Lower lobe of right lung (tissue), 2 donors: Measurements from ENCODE around the gene CTNNA2. TPM values are rescaled to one million over a fixed set of nuclear protein-coding genes. Genes with fewer than 3 reads are reported as not detected.

ENCODE experiments used
- ATAC-seq, 2 donors: fragments of 200-7000 bp; cut with Tn5 transposase; one replicate each; pipeline ENCODE4 v1.9.1; 2020 to 2022; ENCODE audit warnings: mild to moderate bottlenecking in 2 of 2, moderate library complexity in 2 of 2
- DNase-seq: peaks from one replicate; pipeline ENCODE4 v3.0.0-alpha.2; 2020
- H3K27ac ChIP-seq: fragments of 200-600 bp; one replicate; pipeline ENCODE4 v1.8.0; 2022
- H3K27me3 ChIP-seq: fragments of 200-600 bp; one replicate; pipeline ENCODE4 v1.8.0; 2022; ENCODE audit warnings: low read depth
- H3K36me3 ChIP-seq: fragments of 200-600 bp; one replicate; pipeline ENCODE4 v1.8.0; 2022; ENCODE audit warnings: mild to moderate bottlenecking
- H3K4me1 ChIP-seq: fragments of 200-600 bp; one replicate; pipeline ENCODE4 v1.8.0; 2022
- H3K4me3 ChIP-seq: fragments of 200-600 bp; one replicate; pipeline ENCODE4 v1.8.0; 2022; ENCODE audit warnings: mild to moderate bottlenecking
- H3K9me3 ChIP-seq: fragments of 200-600 bp; one replicate; pipeline ENCODE4 v1.8.0; 2022
- intact Hi-C: fragments of 100-400 bp; cut with DNase I; formaldehyde crosslinking; loops from one replicate; pipeline ENCODE4 v1.11.0; 2022
- total RNA-seq: library from RNA; stranded (reverse); fragmentation: NEBNext Ultra II Directional; extraction: Animal tissue kit (Norgen Biotek cat#: 25700); gene quantifications from one replicate; pipeline ENCODE4 v1.2.1, GENCODE V29; 2021
- TF ChIP-seq, protein P1 (sequence below): fragments of 200-600 bp; IDR thresholded peaks from one replicate; pipeline ENCODE4 v1.8.0; 2022; ENCODE audit warnings: antibody characterized with exemption, mild to moderate bottlenecking
- donor health status: DM: no; HTN: yes; CAD: no; lungs with severe emphysema.

Gene CTNNA2
- total RNA-seq, 1 donor from 2014 or later = not detected

DNA sequence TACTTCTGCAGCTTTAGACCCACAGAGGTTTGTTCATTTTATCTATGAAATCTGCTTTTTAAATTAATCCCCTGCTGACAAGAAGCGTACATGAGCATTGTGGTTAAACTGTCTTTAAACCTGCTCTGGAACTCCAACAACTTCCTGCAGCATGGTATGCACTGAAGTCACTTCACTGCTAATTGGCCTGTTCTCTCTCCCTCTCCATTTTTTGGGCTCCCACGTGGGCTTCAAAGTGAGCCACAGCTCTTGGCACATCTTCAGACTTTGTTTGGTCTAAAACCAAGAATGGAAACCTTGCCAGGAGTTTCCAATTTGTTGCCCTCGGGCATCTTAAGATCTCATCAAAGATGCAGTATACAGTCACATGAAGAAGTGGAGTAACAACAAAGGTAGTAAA is 480.3 kb downstream of the CTNNA2 start:
- Histone ChIP-seq H3K27me3 (no peaks in the 10 kb centered on the region), H3K9me3 (no peaks in the 10 kb centered on the region), H3K4me3 (no peak overlapping the region), H3K27ac (no peak overlapping the region), H3K36me3 (no peaks in the 10 kb centered on the region), H3K4me1 (no peaks in the 10 kb centered on the region)
- DNase-seq (no peak), ATAC-seq (no peak)
- TF ChIP-seq, protein P1, sequence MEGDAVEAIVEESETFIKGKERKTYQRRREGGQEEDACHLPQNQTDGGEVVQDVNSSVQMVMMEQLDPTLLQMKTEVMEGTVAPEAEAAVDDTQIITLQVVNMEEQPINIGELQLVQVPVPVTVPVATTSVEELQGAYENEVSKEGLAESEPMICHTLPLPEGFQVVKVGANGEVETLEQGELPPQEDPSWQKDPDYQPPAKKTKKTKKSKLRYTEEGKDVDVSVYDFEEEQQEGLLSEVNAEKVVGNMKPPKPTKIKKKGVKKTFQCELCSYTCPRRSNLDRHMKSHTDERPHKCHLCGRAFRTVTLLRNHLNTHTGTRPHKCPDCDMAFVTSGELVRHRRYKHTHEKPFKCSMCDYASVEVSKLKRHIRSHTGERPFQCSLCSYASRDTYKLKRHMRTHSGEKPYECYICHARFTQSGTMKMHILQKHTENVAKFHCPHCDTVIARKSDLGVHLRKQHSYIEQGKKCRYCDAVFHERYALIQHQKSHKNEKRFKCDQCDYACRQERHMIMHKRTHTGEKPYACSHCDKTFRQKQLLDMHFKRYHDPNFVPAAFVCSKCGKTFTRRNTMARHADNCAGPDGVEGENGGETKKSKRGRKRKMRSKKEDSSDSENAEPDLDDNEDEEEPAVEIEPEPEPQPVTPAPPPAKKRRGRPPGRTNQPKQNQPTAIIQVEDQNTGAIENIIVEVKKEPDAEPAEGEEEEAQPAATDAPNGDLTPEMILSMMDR = no peak
- intact Hi-C loops = no loop called here

DNA sequence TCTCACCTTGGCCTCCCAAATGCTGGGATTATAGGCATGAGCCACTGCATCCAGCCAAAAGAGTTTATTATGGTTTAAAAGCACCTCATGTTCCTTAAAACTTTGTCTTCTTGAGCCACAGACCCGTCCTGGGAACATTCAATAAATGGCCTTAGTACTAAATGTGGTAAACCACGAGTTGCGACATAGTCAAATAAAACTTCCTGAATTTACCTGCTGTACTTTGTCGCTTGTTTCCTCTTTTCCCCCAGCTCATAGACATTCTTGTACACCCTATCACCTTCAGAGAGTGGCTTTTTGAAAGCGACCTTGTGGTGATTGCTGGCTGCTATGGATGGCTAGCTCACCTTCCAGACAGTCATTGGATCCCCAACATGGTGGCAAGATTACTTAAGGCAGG is 481.3 kb downstream of the CTNNA2 start:
- ATAC-seq (peak; percentile 39 to 54), DNase-seq (no peak)
- H3K4me1 ChIP-seq = no peaks in the 10 kb centered on the region
- intact Hi-C loops = no loop called here
- TF ChIP-seq, protein P1 = no peak
- H3K27me3 ChIP-seq = no peaks in the 10 kb centered on the region
- H3K4me3 ChIP-seq = no peak overlapping the region
- no peak overlapping the region for H3K27ac ChIP-seq
- H3K36me3 ChIP-seq = no peaks in the 10 kb centered on the region
- no peaks in the 10 kb centered on the region for H3K9me3 ChIP-seq

DNA sequence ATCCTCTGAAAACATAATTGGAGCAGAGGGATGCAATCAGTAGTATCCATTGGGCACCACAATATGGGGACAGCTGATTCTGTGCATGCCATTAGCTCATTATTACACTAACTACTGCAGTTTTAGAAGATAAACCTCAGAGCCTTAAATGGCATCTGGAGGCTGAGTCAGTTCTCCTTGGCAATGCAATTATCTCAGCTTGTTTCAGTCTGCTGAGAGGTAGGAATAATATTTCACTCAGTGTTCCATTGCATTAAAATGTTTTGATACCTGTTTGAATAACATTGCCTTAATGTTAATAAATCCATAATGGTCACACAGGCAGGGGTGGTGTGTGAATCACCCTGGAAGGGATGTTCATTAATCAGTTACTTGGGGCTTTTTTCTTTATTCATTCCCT is 482.1 kb downstream of the CTNNA2 start:
- DNase-seq (no peak), ATAC-seq (no peak)
- Histone ChIP-seq H3K4me1 (no peaks in the 10 kb centered on the region), H3K36me3 (no peaks in the 10 kb centered on the region), H3K9me3 (no peaks in the 10 kb centered on the region), H3K27me3 (no peaks in the 10 kb centered on the region), H3K4me3 (no peak overlapping the region), H3K27ac (no peak overlapping the region)
- TF ChIP-seq, protein P1 = no peak
- intact Hi-C loops = no loop called here

DNA sequence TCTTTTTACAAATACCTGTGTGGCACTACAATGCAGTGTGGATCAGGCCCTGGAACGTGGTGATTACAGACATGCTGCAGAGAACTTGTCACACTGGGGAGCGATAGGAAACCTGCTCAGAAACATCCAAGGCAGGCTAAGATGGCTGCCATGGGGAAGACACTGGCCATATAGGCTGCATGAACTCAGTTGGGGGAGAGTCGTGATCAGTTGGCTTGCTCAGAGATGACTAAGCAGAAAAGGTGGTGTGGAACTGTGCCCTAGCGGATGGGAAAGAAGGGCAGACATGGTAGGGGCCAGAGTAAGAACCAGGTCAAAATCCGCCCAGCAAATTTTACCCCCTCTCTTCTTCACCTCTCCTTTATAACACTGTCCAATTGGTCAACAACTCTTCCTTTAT is 483.9 kb downstream of the CTNNA2 start:
- no peaks in the 10 kb centered on the region for H3K27me3 ChIP-seq
- TF ChIP-seq, protein P1 = no peak
- no peak for ATAC-seq
- no peak for DNase-seq
- H3K9me3 ChIP-seq = no peaks in the 10 kb centered on the region
- no peaks in the 10 kb centered on the region for H3K36me3 ChIP-seq
- no peak overlapping the region for H3K27ac ChIP-seq
- H3K4me3 ChIP-seq = no peak overlapping the region
- no peaks in the 10 kb centered on the region for H3K4me1 ChIP-seq
- intact Hi-C loops = no loop called here

DNA sequence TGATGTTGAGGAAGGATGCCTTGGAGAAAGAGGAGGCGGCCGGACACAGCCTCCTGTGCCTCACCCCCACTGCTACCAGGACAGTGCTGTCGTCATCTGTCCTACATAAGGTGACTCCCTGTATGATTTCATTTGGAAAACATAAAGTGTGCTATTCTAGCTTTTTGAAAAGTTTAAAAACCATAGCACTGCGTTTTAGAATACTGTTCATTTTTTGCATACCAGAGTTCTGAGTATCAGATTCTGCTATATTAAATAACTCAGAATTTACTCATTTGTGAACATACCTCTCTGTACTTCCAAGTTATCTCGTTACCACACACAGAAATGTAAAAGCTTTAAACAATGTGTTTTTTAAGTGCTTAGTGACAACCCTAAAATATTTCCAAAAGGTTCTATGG is 488.9 kb downstream of the CTNNA2 start:
- Histone ChIP-seq H3K36me3 (no peaks in the 10 kb centered on the region), H3K9me3 (no peaks in the 10 kb centered on the region), H3K4me1 (no peaks in the 10 kb centered on the region), H3K27ac (no peak overlapping the region), H3K27me3 (no peaks in the 10 kb centered on the region), H3K4me3 (no peak overlapping the region)
- ATAC-seq = no peak
- TF ChIP-seq, protein P1 = no peak
- intact Hi-C loops = no loop called here
- DNase-seq = no peak

DNA sequence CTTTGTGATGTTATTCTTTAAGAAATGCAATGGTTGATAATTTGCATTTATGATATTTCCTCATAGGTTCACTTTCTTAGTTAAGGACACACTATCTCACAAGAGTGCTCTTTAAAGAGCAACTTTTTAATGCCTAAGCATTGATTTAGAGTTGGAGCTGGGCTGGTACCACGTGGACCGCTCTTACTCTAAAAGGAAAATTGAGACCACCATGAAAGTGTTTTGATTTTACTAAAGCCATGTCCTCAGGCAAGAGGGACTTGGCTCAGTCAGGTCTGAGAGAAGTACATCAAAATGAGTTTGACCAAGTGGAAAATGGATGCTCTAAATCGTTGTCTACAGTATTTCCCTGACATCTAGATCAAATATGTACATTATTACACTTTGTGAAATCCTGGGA is 489.3 kb downstream of the CTNNA2 start:
- DNase-seq = no peak
- ATAC-seq = no peak
- Histone ChIP-seq H3K4me3 (no peak overlapping the region), H3K4me1 (no peaks in the 10 kb centered on the region), H3K36me3 (no peaks in the 10 kb centered on the region), H3K9me3 (no peaks in the 10 kb centered on the region), H3K27ac (no peak overlapping the region), H3K27me3 (no peaks in the 10 kb centered on the region)
- TF ChIP-seq, protein P1 = no peak
- intact Hi-C loops = no loop called here
